Fibroblast of mammary gland (primary cell): ENCODE measurements around the gene SRGAP2C.

Source experiments
- DNase-seq: peaks from one replicate; pipeline ENCODE4 v3.0.0-alpha.2; 2010; ENCODE audit warnings: low read depth
- H3K4me3 ChIP-seq: 2 replicates; pipeline ENCODE4 v1.5.1; 2011; ENCODE audit warnings: low read depth, mild to moderate bottlenecking, low read length, moderate library complexity; ENCODE audit not compliant: control insufficient read depth
- TF ChIP-seq, protein P1 (sequence below): conservative IDR thresholded peaks from 2 replicates; pipeline ENCODE4 v1.5.1; 2011; ENCODE audit warnings: low read depth, low read length, inconsistent platforms; ENCODE audit not compliant: control insufficient read depth, insufficient read depth

The SRGAP2C gene

DNA sequence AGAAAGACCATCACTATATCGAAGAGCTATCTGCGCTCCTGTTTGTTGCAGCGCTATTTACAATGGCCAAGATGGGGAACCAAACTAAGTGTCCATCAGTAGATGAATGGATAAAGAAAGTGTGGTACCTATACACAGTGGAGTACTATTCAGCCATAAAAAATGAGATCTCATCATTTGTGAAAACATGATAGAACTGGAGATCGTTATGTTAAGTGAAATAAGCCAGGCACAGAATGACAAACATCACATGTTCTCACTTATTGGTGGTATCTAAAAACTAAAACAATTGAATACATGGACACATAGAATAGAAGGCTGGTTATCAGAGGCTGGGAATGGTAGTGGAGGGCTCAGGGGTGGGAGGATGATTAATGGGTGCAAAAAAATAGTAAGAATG lies 256.2 kb downstream of the SRGAP2C start:
- H3K4me3 ChIP-seq, result no peak overlapping the region
- TF ChIP-seq, protein P1, sequence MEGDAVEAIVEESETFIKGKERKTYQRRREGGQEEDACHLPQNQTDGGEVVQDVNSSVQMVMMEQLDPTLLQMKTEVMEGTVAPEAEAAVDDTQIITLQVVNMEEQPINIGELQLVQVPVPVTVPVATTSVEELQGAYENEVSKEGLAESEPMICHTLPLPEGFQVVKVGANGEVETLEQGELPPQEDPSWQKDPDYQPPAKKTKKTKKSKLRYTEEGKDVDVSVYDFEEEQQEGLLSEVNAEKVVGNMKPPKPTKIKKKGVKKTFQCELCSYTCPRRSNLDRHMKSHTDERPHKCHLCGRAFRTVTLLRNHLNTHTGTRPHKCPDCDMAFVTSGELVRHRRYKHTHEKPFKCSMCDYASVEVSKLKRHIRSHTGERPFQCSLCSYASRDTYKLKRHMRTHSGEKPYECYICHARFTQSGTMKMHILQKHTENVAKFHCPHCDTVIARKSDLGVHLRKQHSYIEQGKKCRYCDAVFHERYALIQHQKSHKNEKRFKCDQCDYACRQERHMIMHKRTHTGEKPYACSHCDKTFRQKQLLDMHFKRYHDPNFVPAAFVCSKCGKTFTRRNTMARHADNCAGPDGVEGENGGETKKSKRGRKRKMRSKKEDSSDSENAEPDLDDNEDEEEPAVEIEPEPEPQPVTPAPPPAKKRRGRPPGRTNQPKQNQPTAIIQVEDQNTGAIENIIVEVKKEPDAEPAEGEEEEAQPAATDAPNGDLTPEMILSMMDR, result no peak
- DNase-seq, result no peak
